Endothelial cell of umbilical vein (primary cell): Measurements from ENCODE around the gene PHC3. TPM values are rescaled to one million over a fixed set of nuclear protein-coding genes. Genes with fewer than 3 reads are reported as not detected.

ENCODE experiments used
- BruUV-seq: library from RNA; stranded (reverse); fragments of 400-500 nt; replicated peaks from 2 replicates; lab custom pipeline; 2021; lab: Mats Ljungman, UMichigan
- CTCF ChIA-PET: fragments of 300-600, 350-600 bp; sonication (Branson Sonifier 250); formaldehyde crosslinking; loops from one replicate; lab custom pipeline; 2021; ENCODE audit warnings: antibody characterized with exemption, inconsistent platforms; lab: Charles Lee
- POLR2A ChIA-PET: fragments of 300-600, 350-600 bp; sonication (Branson Sonifier 250); formaldehyde crosslinking; loops from one replicate; lab custom pipeline; 2021; ENCODE audit warnings: antibody characterized with exemption, inconsistent platforms; lab: Charles Lee
- DNase-seq: peaks from one replicate; pipeline ENCODE4 v3.0.0-alpha.2; 2011; ENCODE audit warnings: low read depth, low spot score
- FAIRE-seq: peaks from 2 replicates; lab custom pipeline; 2011; peaks lifted over from hg19 to GRCh38; lab: Jason Lieb, UNC
- H2AFZ ChIP-seq: 2 replicates; pipeline ENCODE4 v1.6.0; 2012; ENCODE audit warnings: low read depth, low read length, control low read depth, inconsistent platforms
- H3K27ac ChIP-seq: 2 replicates; pipeline ENCODE4 v1.5.1; 2011; ENCODE audit warnings: low read depth, mild to moderate bottlenecking, control low read depth, low read length, moderate library complexity; ENCODE audit not compliant: insufficient read depth
- H3K27me3 ChIP-seq, 2 experiments: 2 replicates each; pipeline versions ENCODE4 v1.6.0 to v1.6.1; 2011; ENCODE audit warnings: low read length in 2 of 2, mixed read lengths in 1 of 2; ENCODE audit not compliant: control insufficient read depth in 2 of 2, insufficient read depth in 2 of 2
- H3K36me3 ChIP-seq, 2 experiments: 2 replicates in 1 of 2; 3 replicates in 1 of 2; pipeline ENCODE4 v1.5.1; 2011; ENCODE audit warnings: low read length in 2 of 2, mild to moderate bottlenecking in 1 of 2, moderate library complexity in 1 of 2; ENCODE audit not compliant: control insufficient read depth in 2 of 2, insufficient read depth in 2 of 2; ENCODE audit errors: extremely low read depth in 1 of 2
- H3K4me1 ChIP-seq: 3 replicates; pipeline ENCODE4 v1.5.1; 2011; ENCODE audit warnings: mild to moderate bottlenecking, low read length; ENCODE audit not compliant: control insufficient read depth, insufficient read depth; ENCODE audit errors: extremely low read depth
- H3K4me2 ChIP-seq: 2 replicates; pipeline ENCODE4 v1.6.1; 2011; ENCODE audit warnings: low read length, control low read depth, mixed read lengths; ENCODE audit not compliant: insufficient read depth
- H3K4me3 ChIP-seq, 3 experiments: fragments of 200-600 bp in 1 of 3; sonication (generic), shearing (Covaris generic) in 1 of 3; replicated peaks in 1 of 3; 2 replicates each; pipeline ENCODE4 v1.5.1; 2011 to 2016; ENCODE audit warnings: control low read depth in 3 of 3, low read length in 3 of 3, mild to moderate bottlenecking in 2 of 3, inconsistent platforms in 1 of 3, low read depth in 1 of 3, moderate library complexity in 1 of 3; ENCODE audit not compliant: insufficient read depth in 1 of 3
- H3K79me2 ChIP-seq: 2 replicates; pipeline ENCODE4 v1.6.0; 2012; ENCODE audit warnings: low read length, inconsistent platforms; ENCODE audit not compliant: control insufficient read depth, insufficient read depth
- H3K9ac ChIP-seq: replicated peaks from 2 replicates; pipeline ENCODE3; 2011; ENCODE audit warnings: low read length, control low read depth; ENCODE audit not compliant: insufficient read depth; ENCODE audit errors: extremely low read depth
- H3K9me1 ChIP-seq: replicated peaks from 3 replicates; pipeline ENCODE4 v1.6.0; 2011; ENCODE audit warnings: mild to moderate bottlenecking, low read length; ENCODE audit not compliant: control insufficient read depth, insufficient read depth; ENCODE audit errors: extremely low read depth
- H3K9me3 ChIP-seq: replicated peaks from 2 replicates; pipeline ENCODE4 v1.5.1; 2012; ENCODE audit warnings: low read length, inconsistent platforms; ENCODE audit not compliant: control insufficient read depth, insufficient read depth
- H4K20me1 ChIP-seq: replicated peaks from 2 replicates; pipeline ENCODE3; 2011; ENCODE audit warnings: mild to moderate bottlenecking, low read length; ENCODE audit not compliant: control insufficient read depth, insufficient read depth; ENCODE audit errors: extremely low read depth
- CTCF ChIP-seq, 2 donors: IDR thresholded peaks; 1 replicate in 1 of 2; 2 replicates in 1 of 2; pipeline ENCODE4 v1.5.1; 2011; ENCODE audit warnings: low read length in 2 of 2, mild to moderate bottlenecking in 2 of 2, moderate library complexity in 2 of 2, control low read depth in 1 of 2, inconsistent platforms in 1 of 2, low read depth in 1 of 2; ENCODE audit not compliant: insufficient read depth in 1 of 2; ENCODE audit errors: extremely low read depth in 1 of 2
- EZH2 ChIP-seq: IDR thresholded peaks from 2 replicates; pipeline ENCODE4 v1.6.1; 2012; ENCODE audit warnings: borderline replicate concordance, low read depth, mild to moderate bottlenecking, moderate library complexity, low read length, inconsistent platforms; ENCODE audit not compliant: severe bottlenecking
- FOS ChIP-seq: IDR thresholded peaks from 2 replicates; pipeline ENCODE4 v1.6.1; 2011; ENCODE audit warnings: mild to moderate bottlenecking, low read length, moderate library complexity, borderline replicate concordance; ENCODE audit not compliant: insufficient read depth
- GATA2 ChIP-seq: IDR thresholded peaks from 2 replicates; pipeline ENCODE4 v1.7.0; 2011; ENCODE audit warnings: low read depth, mild to moderate bottlenecking, moderate library complexity, mixed read lengths, low read length; ENCODE audit not compliant: insufficient read length, insufficient read depth
- JUN ChIP-seq: IDR thresholded peaks from 2 replicates; pipeline ENCODE4 v1.6.1; 2011; ENCODE audit warnings: borderline replicate concordance, low read depth; ENCODE audit not compliant: insufficient read length, insufficient read depth
- MAX ChIP-seq: IDR thresholded peaks from 2 replicates; pipeline ENCODE4 v1.6.1; 2011; ENCODE audit not compliant: insufficient read depth, insufficient read length
- MYC ChIP-seq: IDR thresholded peaks from one replicate; pipeline ENCODE4 v1.6.1; 2011; ENCODE audit warnings: mild to moderate bottlenecking, low read depth, low read length
- POLR2A ChIP-seq: IDR thresholded peaks from 2 replicates; pipeline ENCODE4 v1.6.1; 2012; ENCODE audit warnings: low read depth, mild to moderate bottlenecking, control low read depth, low read length
- POLR2AphosphoS5 ChIP-seq: IDR thresholded peaks from 2 replicates; pipeline ENCODE4 v1.6.1; 2012; ENCODE audit warnings: low read depth, mild to moderate bottlenecking, control low read depth, low read length, moderate library complexity; ENCODE audit not compliant: insufficient read depth
- dilution Hi-C: fragments of 300-500 bp; cut with MboI; formaldehyde crosslinking; loops from one replicate; pipeline ENCODE4 v1.15.0; 2019; ENCODE audit warnings: low sequenced_read_pairs; ENCODE audit not compliant: extremely low pct_ligation_motif_present
- intact Hi-C: fragments of 100-400 bp; cut with micrococcal nuclease; formaldehyde crosslinking; loops from one replicate; pipeline ENCODE4 v1.10.0; 2022
- polyA plus RNA-seq, 4 experiments: library from polyadenylated mRNA; depleted of rRNA in 3 of 4; stranded (reverse) in 3 of 4; unstranded in 1 of 4; fragments of >200 nt; gene quantifications; 2 replicates each; pipeline versions ENCODE4 v1.2.1 to v1.2.3, GENCODE V29; 2011 to 2012; ENCODE audit warnings: missing spikeins in 1 of 4
- total RNA-seq: library from RNA; stranded (reverse); gene quantifications from 2 replicates; pipeline ENCODE4 v1.2.3, GENCODE V29; 2021

The PHC3 gene
- total and polyA plus RNA-seq, 2 donors (not counting 3 experiments of a cell fraction or from before 2014, with no cell fraction given) = 35.7 to 45.8 TPM

- peaks cover 3% of the 10 kb centered on the region for H3K79me2 ChIP-seq
- H3K36me3 ChIP-seq = peaks cover 2 to 5% of the 10 kb centered on the region in 2 experiments
- intact Hi-C loops = no loop called here
- BruUV-seq = no TSS peak
- no peak overlapping the region for H3K4me3 ChIP-seq
- no peak for FAIRE-seq
- H3K9me1 ChIP-seq = no peaks in the 10 kb centered on the region
- H3K9ac ChIP-seq = no peak overlapping the region
- DNase-seq = no peak
- no peak overlapping the region for H3K4me2 ChIP-seq
- H3K9me3 ChIP-seq = no peaks in the 10 kb centered on the region
- peaks cover 10% of the 10 kb centered on the region for H3K4me1 ChIP-seq
- H3K27me3 ChIP-seq = no peaks in the 10 kb centered on the region
- TF ChIP-seq FOS (no peak), POLR2A (no peak), GATA2 (no peak), MYC (no peak), JUN (no peak), POLR2AphosphoS5 (no peak), EZH2 (no peak), CTCF (IDR thresholded peaks at IDR 0.05; ENCODE audit: extremely low read depth in 1 of 2, insufficient read depth in 1 of 2, low read depth in 1 of 2, low read length in 2 of 2) (no peak), MAX (no peak)
- no peaks in the 10 kb centered on the region for H4K20me1 ChIP-seq
- dilution Hi-C loops = no loop called here
- ChIA-PET POLR2A (interaction anchor here (0.5 kb wide), 1 partner anchor 21 kb away, joined by 3 read pairs; no protein-coding TSS in a partner anchor), CTCF (no interaction called here)
- no peak overlapping the region for H3K27ac ChIP-seq
- no peak overlapping the region for H2AFZ ChIP-seq
Observed at GRCh38 chr3:170107941-170108340, 73.6 kb downstream of the PHC3 start.
